Vagina (tissue), 2 donors: ENCODE measurements around the gene FOXO3.

ENCODE experiments used
- CTCF ChIP-seq, 3 experiments: fragments of 450-650 bp in 2 of 3; fragments of 200-600 bp in 1 of 3; sonication (generic) in 1 of 3; IDR thresholded peaks; one replicate each; pipeline ENCODE4 v1.5.1; 2017 to 2019; ENCODE audit warnings: antibody characterized with exemption in 3 of 3, mild to moderate bottlenecking in 2 of 3, moderate library complexity in 2 of 3
- POLR2A ChIP-seq, 2 donors: fragments of 450-650 bp; IDR thresholded peaks; one replicate each; pipeline ENCODE4 v1.6.1; 2017; ENCODE audit warnings: antibody characterized with exemption in 2 of 2, mild to moderate bottlenecking in 2 of 2, moderate library complexity in 2 of 2
- POLR2AphosphoS5 ChIP-seq, 2 donors: sonication (generic); formaldehyde crosslinking; IDR thresholded peaks; one replicate each; pipeline ENCODE4 v1.9.0; 2017; ENCODE audit warnings: antibody characterized with exemption in 2 of 2, mild to moderate bottlenecking in 2 of 2, low read depth in 1 of 2; ENCODE audit not compliant: insufficient read depth in 1 of 2

- TF ChIP-seq POLR2A (IDR thresholded peaks at IDR 0.05) (no peak), CTCF (IDR thresholded peaks at IDR 0.05) (no peak), POLR2AphosphoS5 (IDR thresholded peaks at IDR 0.05; ENCODE audit: insufficient read depth in 1 of 2, low read depth in 1 of 2) (no peak)
Observed at GRCh38 chr6:108625581-108625980, 64.9 kb downstream of the FOXO3 start.
